ENCODE measurements around the gene APOBEC3B.
A peak's percentile ranks its signal among the peaks of the same experiment; 100 is the strongest.
"Not testable (repeated sequence)": the region's sequence is repeated elsewhere in the genome, so short reads cannot be mapped to it uniquely, and the experiment has no call there.

APOBEC3B gene

GRCh38 chr22:38981005-38981991 is 849 bp upstream of the APOBEC3B start:
- peak; percentile 58 for DNase-seq (ENCODE audit: extremely low read depth, insufficient read length)
- H3K27me3 ChIP-seq (replicated peaks; ENCODE audit: control insufficient read depth, insufficient read depth, low read length): no peaks in the 10 kb centered on the region
- TF ChIP-seq, protein P1, sequence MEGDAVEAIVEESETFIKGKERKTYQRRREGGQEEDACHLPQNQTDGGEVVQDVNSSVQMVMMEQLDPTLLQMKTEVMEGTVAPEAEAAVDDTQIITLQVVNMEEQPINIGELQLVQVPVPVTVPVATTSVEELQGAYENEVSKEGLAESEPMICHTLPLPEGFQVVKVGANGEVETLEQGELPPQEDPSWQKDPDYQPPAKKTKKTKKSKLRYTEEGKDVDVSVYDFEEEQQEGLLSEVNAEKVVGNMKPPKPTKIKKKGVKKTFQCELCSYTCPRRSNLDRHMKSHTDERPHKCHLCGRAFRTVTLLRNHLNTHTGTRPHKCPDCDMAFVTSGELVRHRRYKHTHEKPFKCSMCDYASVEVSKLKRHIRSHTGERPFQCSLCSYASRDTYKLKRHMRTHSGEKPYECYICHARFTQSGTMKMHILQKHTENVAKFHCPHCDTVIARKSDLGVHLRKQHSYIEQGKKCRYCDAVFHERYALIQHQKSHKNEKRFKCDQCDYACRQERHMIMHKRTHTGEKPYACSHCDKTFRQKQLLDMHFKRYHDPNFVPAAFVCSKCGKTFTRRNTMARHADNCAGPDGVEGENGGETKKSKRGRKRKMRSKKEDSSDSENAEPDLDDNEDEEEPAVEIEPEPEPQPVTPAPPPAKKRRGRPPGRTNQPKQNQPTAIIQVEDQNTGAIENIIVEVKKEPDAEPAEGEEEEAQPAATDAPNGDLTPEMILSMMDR (IDR thresholded peaks at IDR 0.05; ENCODE audit: insufficient read depth, low read length, poor library complexity, severe bottlenecking): peak; percentile 70
- no peaks in the 10 kb centered on the region for H3K36me3 ChIP-seq (ENCODE audit: control insufficient read depth, insufficient read depth, low read length)
- peak overlapping the region; percentile 62 for H3K4me3 ChIP-seq (replicated peaks; ENCODE audit: low read depth, low read length)

DNA sequence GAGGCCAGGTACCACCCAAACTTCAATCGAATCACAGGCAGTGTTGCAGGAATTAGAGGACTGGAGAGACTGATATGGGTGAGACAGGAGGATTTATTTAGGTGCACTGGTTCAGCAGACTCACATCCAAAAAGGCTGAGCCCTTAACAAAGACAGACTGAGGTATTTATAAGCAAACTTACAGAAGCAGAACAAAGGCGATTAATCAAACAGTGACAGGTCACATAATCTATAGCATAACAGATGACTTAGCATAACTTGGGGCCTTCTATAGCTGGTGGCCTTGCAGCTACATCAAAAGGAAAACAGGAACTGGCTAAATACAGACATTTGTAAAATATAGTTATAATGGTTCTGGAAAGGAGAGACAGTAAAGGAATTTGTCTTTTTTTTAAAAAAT is 2.1 kb downstream of the APOBEC3B start:
- TF ChIP-seq, protein P1 (IDR thresholded peaks at IDR 0.05; ENCODE audit: insufficient read depth, low read length, poor library complexity, severe bottlenecking): no peak
- Histone ChIP-seq H3K4me3 (replicated peaks; ENCODE audit: low read depth, low read length) (no peak overlapping the region), H3K36me3 (ENCODE audit: control insufficient read depth, insufficient read depth, low read length) (peaks cover 1% of the 10 kb centered on the region), H3K27me3 (replicated peaks; ENCODE audit: control insufficient read depth, insufficient read depth, low read length) (no peaks in the 10 kb centered on the region)
- DNase-seq (ENCODE audit: extremely low read depth, insufficient read length): no peak

GRCh38 chr22:38984784-38985757 is 2.9 kb downstream of the APOBEC3B start:
- not testable (repeated sequence) for H3K27me3 ChIP-seq (replicated peaks; ENCODE audit: control insufficient read depth, insufficient read depth, low read length); H3K36me3 ChIP-seq (ENCODE audit: control insufficient read depth, insufficient read depth, low read length); H3K4me3 ChIP-seq (replicated peaks; ENCODE audit: low read depth, low read length)
- DNase-seq (ENCODE audit: extremely low read depth, insufficient read length): peak; percentile 81

DNA sequence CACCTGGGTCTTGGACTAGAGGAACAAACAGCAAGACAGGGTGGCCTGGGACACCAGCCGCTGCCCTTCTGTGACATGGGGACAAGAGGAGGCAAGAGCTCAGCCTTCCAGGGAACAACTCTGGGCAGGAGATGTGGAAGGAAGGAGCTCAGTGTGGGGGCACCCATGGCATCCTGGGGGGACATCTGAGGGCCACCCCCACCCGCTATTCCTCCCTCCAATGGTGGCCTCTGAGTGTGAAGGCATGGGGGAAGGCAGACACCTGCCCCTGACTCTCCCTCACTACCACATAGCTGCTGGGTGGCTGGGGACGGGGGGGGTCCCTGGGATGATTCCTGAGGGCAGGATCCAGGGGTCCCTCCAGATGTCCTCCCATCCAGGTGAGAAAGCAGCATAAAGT is 4.5 kb downstream of the APOBEC3B start:
- TF ChIP-seq, protein P1 (IDR thresholded peaks at IDR 0.05; ENCODE audit: insufficient read depth, low read length, poor library complexity, severe bottlenecking): no peak

GRCh38 chr22:38987171-38987895 is 5.2 kb downstream of the APOBEC3B start:
- Histone ChIP-seq H3K36me3 (ENCODE audit: control insufficient read depth, insufficient read depth, low read length) (peaks cover 1% of the 10 kb centered on the region), H3K4me3 (replicated peaks; ENCODE audit: low read depth, low read length) (no peak overlapping the region), H3K27me3 (replicated peaks; ENCODE audit: control insufficient read depth, insufficient read depth, low read length) (no peaks in the 10 kb centered on the region)
- TF ChIP-seq, protein P1 (IDR thresholded peaks at IDR 0.05; ENCODE audit: insufficient read depth, low read length, poor library complexity, severe bottlenecking): no peak
- DNase-seq (ENCODE audit: extremely low read depth, insufficient read length): no peak

More for the DNA sequence above, 4.5 kb downstream of the APOBEC3B start:
- Histone ChIP-seq H3K36me3 (ENCODE audit: control insufficient read depth, insufficient read depth, low read length) (peaks cover 1% of the 10 kb centered on the region), H3K4me3 (replicated peaks; ENCODE audit: low read depth, low read length) (no peak overlapping the region), H3K27me3 (replicated peaks; ENCODE audit: control insufficient read depth, insufficient read depth, low read length) (no peaks in the 10 kb centered on the region)
- no peak for DNase-seq (ENCODE audit: extremely low read depth, insufficient read length)

Measured in GM06990 (cell line).